ENCODE data around the gene ABCD3. TPM values are rescaled to one million over a fixed set of nuclear protein-coding genes. Genes with fewer than 3 reads are reported as not detected.
"Not testable (repeated sequence)": the region's sequence is repeated elsewhere in the genome, so short reads cannot be mapped to it uniquely, and the experiment has no call there.

Gene ABCD3
- total RNA-seq, 1 donor from 2014 or later: 25.7 TPM

DNA sequence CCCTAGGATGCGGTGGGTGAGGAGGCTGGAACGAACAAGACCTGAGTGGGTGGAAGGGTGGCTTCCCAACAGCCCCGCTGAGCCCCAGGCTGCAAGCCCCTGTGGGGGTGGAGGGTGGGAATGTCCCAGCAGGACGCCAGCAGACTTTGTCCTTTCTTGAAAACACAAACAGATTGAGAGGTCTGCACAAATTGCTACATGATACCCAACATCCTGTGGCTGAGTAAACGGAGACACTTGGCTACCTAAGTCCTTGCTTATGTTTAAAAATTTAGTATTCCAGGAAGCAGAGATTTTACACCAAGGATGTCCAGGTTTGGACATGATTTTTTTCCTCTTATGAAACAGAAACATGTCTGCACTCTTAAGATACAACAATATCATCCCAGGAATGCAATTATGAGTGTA is 135.1 kb downstream of the ABCD3 start:
- Mint-ChIP-seq H3K27ac (no peak overlapping the region), H3K27me3 (ENCODE audit: insufficient read depth) (peaks cover 9% of the 10 kb centered on the region), H3K9me3 (no peaks in the 10 kb centered on the region), H3K36me3 (ENCODE audit: low read depth) (no peaks in the 10 kb centered on the region), H3K4me3 (no peak overlapping the region), H3K4me1 (ENCODE audit: low read depth) (no peaks in the 10 kb centered on the region)
- no peak for DNase-seq (ENCODE audit: low spot score)
- intact Hi-C loops (cut with micrococcal nuclease): no loop called here

DNA sequence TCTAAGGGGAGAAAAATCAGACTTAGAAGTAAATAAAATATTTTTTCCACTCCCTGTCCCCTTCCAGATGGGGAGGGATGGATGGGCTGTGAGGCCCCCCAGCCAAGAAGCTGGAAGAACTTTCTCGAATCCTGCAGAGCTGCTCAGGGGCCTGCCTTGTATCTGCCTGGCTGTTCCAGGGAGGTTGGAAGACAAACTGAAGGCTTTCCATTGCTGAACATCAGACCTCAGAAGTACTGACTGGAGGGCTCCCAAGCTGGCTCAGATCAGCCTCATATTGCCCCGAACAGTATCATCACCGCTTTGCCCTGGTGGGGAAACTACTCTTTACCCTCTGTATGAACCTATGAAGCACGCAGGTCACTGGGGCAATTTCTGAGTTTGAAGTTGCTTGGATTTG is 135.7 kb downstream of the ABCD3 start:
- Mint-ChIP-seq H3K27me3 (ENCODE audit: insufficient read depth) (peaks cover 6% of the 10 kb centered on the region), H3K36me3 (ENCODE audit: low read depth) (no peaks in the 10 kb centered on the region), H3K9me3 (no peaks in the 10 kb centered on the region), H3K4me3 (no peak overlapping the region), H3K4me1 (ENCODE audit: low read depth) (no peaks in the 10 kb centered on the region), H3K27ac (no peak overlapping the region)
- intact Hi-C loops (cut with micrococcal nuclease): no loop called here
- DNase-seq (ENCODE audit: low spot score): no peak

DNA sequence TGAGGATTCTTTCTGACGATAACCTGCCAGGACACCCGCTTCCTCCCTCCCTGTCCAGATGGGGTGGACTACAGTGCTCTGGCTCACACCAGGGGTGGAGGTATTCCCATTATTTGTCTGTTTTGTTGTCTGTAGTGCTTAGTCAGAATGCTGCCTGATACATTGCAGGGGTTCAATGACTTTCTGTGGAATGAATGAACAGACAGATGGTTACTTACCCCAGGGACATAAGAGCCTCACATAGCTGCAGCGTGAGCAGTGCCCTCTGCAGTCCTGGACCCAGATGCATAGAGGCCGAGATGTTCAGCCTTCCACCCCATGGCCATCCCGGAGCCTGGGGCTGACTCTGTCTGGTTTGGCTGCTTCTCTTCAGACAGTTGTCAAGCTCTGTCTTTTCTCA is 136.4 kb downstream of the ABCD3 start:
- no peak overlapping the region for H3K4me3 Mint-ChIP-seq
- H3K4me1 Mint-ChIP-seq (ENCODE audit: low read depth): no peaks in the 10 kb centered on the region
- H3K27me3 Mint-ChIP-seq (ENCODE audit: insufficient read depth): peaks cover 6% of the 10 kb centered on the region
- intact Hi-C loops (cut with micrococcal nuclease): no loop called here
- H3K36me3 Mint-ChIP-seq (ENCODE audit: low read depth): no peaks in the 10 kb centered on the region
- no peaks in the 10 kb centered on the region for H3K9me3 Mint-ChIP-seq
- no peak overlapping the region for H3K27ac Mint-ChIP-seq
- no peak for DNase-seq (ENCODE audit: low spot score)

GRCh38 chr1:94555091-94555490 is 136.9 kb downstream of the ABCD3 start:
- Mint-ChIP-seq H3K9me3 (no peaks in the 10 kb centered on the region), H3K4me3 (no peak overlapping the region), H3K27ac (no peak overlapping the region), H3K27me3 (ENCODE audit: insufficient read depth) (peaks cover 3% of the 10 kb centered on the region), H3K4me1 (ENCODE audit: low read depth) (no peaks in the 10 kb centered on the region), H3K36me3 (ENCODE audit: low read depth) (no peaks in the 10 kb centered on the region)
- DNase-seq (ENCODE audit: low spot score): no peak
- intact Hi-C loops (cut with micrococcal nuclease): no loop called here

- Mint-ChIP-seq H3K4me3 (no peak overlapping the region), H3K9me3 (no peaks in the 10 kb centered on the region), H3K27ac (no peak overlapping the region), H3K27me3 (ENCODE audit: insufficient read depth) (peaks cover 11% of the 10 kb centered on the region), H3K4me1 (ENCODE audit: low read depth) (no peaks in the 10 kb centered on the region), H3K36me3 (ENCODE audit: low read depth) (no peaks in the 10 kb centered on the region)
- intact Hi-C loops (cut with micrococcal nuclease): no loop called here
- DNase-seq (ENCODE audit: low spot score): no peak
These were observed 141.7 kb downstream of the ABCD3 start for GRCh38 chr1:94559921-94560320.

- no peaks in the 10 kb centered on the region for H3K36me3 Mint-ChIP-seq (ENCODE audit: low read depth)
- H3K4me1 Mint-ChIP-seq (ENCODE audit: low read depth): no peaks in the 10 kb centered on the region
- peaks cover 12% of the 10 kb centered on the region for H3K27me3 Mint-ChIP-seq (ENCODE audit: insufficient read depth)
- H3K9me3 Mint-ChIP-seq: no peaks in the 10 kb centered on the region
- DNase-seq (ENCODE audit: low spot score): no peak
- intact Hi-C loops (cut with micrococcal nuclease): no loop called here
- no peak overlapping the region for H3K27ac Mint-ChIP-seq
- H3K4me3 Mint-ChIP-seq: no peak overlapping the region
These were observed 142.1 kb downstream of the ABCD3 start for GRCh38 chr1:94560333-94560732.

- Mint-ChIP-seq H3K36me3 (ENCODE audit: low read depth) (no peaks in the 10 kb centered on the region), H3K4me3 (no peak overlapping the region), H3K4me1 (ENCODE audit: low read depth) (no peaks in the 10 kb centered on the region), H3K27ac (no peak overlapping the region), H3K27me3 (ENCODE audit: insufficient read depth) (peaks cover 9% of the 10 kb centered on the region), H3K9me3 (no peaks in the 10 kb centered on the region)
- no peak for DNase-seq (ENCODE audit: low spot score)
- intact Hi-C loops (cut with micrococcal nuclease): no loop called here
These were observed 144.5 kb downstream of the ABCD3 start for GRCh38 chr1:94562519-94563260.

DNA sequence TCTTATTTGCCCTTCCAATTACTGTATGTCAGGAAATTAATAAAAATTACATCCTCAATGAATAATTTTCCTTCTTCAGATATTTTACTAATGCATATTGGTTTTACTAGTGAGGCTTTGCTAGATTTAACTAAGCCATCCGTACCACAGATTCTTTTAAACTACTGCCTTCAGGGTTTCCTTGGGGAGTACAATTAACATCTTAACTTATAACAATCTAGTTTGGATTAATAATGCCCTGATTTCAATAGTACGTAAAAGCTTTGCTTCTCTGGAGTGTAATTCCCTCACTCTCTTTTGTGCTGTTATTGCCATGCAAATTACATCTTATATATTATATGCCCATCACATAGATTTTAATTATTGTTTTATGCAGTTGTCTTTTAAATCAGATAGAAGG is 147.7 kb downstream of the ABCD3 start:
- Mint-ChIP-seq H3K27ac (no peak overlapping the region), H3K9me3 (peaks cover 4% of the 10 kb centered on the region), H3K27me3 (ENCODE audit: insufficient read depth) (peaks cover 9% of the 10 kb centered on the region), H3K4me1 (ENCODE audit: low read depth) (no peaks in the 10 kb centered on the region), H3K4me3 (no peak overlapping the region), H3K36me3 (ENCODE audit: low read depth) (no peaks in the 10 kb centered on the region)
- intact Hi-C loops (cut with micrococcal nuclease): no loop called here
- no peak for DNase-seq (ENCODE audit: low spot score)

DNA sequence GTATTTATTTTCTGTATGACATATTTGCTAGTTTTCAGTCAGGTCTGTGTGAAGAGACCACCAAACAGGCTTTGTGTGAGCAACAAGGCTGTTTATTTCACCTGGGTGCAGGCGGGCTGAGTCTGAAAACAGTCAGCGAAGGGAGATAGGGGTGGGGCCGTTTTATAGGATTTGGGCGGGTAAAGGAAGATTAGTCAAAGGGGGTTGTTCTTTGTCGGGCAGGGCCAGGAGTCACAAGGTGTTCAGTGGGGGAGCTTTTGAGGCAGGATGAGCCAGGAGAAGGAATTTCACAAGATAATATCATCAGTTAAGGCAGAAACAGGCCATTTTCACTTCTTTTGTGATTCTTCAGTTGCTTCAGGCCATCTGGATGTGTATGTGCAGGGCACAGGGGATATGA is 148.2 kb downstream of the ABCD3 start:
- H3K27ac Mint-ChIP-seq; DNase-seq (ENCODE audit: low spot score); H3K4me1 Mint-ChIP-seq (ENCODE audit: low read depth); H3K36me3 Mint-ChIP-seq (ENCODE audit: low read depth); H3K4me3 Mint-ChIP-seq; H3K9me3 Mint-ChIP-seq; H3K27me3 Mint-ChIP-seq (ENCODE audit: insufficient read depth); intact Hi-C loops (cut with micrococcal nuclease): not testable (repeated sequence)

GRCh38 chr1:94567975-94568607 is 149.9 kb downstream of the ABCD3 start:
- H3K36me3 Mint-ChIP-seq (ENCODE audit: low read depth); H3K27me3 Mint-ChIP-seq (ENCODE audit: insufficient read depth); H3K9me3 Mint-ChIP-seq; DNase-seq (ENCODE audit: low spot score); H3K4me1 Mint-ChIP-seq (ENCODE audit: low read depth); H3K4me3 Mint-ChIP-seq; intact Hi-C loops (cut with micrococcal nuclease); H3K27ac Mint-ChIP-seq: not testable (repeated sequence)

Other genes starting within 250 kb of the ABCD3 start
- gene ARHGAP29, start 180.8 kb upstream of the ABCD3 start, total RNA-seq: not detected in 2 replicates
- gene F3, start 123.4 kb downstream of the ABCD3 start, total RNA-seq: 0.16 and 0.32 TPM in 2 replicates